H1 (cell line): ENCODE data around the gene ABITRAM. TPM values are rescaled to one million over a fixed set of nuclear protein-coding genes. Genes with fewer than 3 reads are reported as not detected.

Source experiments
- BACH1 ChIP-seq: IDR thresholded peaks from 2 replicates; pipeline ENCODE4 v1.6.1; 2012; ENCODE audit warnings: low read length, improper control_type of control experiment
- BRCA1 ChIP-seq: IDR thresholded peaks from 2 replicates; pipeline ENCODE4 v1.6.1; 2012; ENCODE audit warnings: low read depth, low read length, improper control_type of control experiment
- CEBPB ChIP-seq: IDR thresholded peaks from 2 replicates; pipeline ENCODE4 v1.6.1; 2012; ENCODE audit warnings: low read depth, low read length
- EGR1 ChIP-seq: IDR thresholded peaks from 2 replicates; pipeline ENCODE4 v1.6.1; 2011; ENCODE audit warnings: low read depth, low read length, borderline replicate concordance
- EP300 ChIP-seq, 2 experiments: IDR thresholded peaks; 1 replicate in 1 of 2; 2 replicates in 1 of 2; pipeline ENCODE4 v1.6.1; 2011 to 2012; ENCODE audit warnings: low read depth in 2 of 2, low read length in 2 of 2, mild to moderate bottlenecking in 2 of 2, borderline replicate concordance in 1 of 2, inconsistent platforms in 1 of 2, moderate library complexity in 1 of 2
- FOSL1 ChIP-seq: IDR thresholded peaks from 2 replicates; pipeline ENCODE4 v1.6.1; 2011; ENCODE audit warnings: mild to moderate bottlenecking, low read depth, low read length, moderate library complexity; ENCODE audit not compliant: insufficient read depth
- GTF2F1 ChIP-seq: IDR thresholded peaks from 2 replicates; pipeline ENCODE4 v1.6.1; 2012; ENCODE audit warnings: low read depth, low read length, improper control_type of control experiment, borderline replicate concordance
- HDAC6 ChIP-seq: IDR thresholded peaks from one replicate; pipeline ENCODE4 v1.7.1; 2012; ENCODE audit warnings: low read depth, mild to moderate bottlenecking, inconsistent platforms, low read length, moderate library complexity
- MAFK ChIP-seq: IDR thresholded peaks from 2 replicates; pipeline ENCODE4 v1.6.1; 2012; ENCODE audit warnings: low read depth, mild to moderate bottlenecking, improper control_type of control experiment, low read length
- NANOG ChIP-seq: IDR thresholded peaks from 2 replicates; pipeline ENCODE4 v1.6.1; 2011; ENCODE audit warnings: low read length, low read depth, mild to moderate bottlenecking, inconsistent platforms; ENCODE audit not compliant: insufficient read depth, poor library complexity, severe bottlenecking
- POLR2A ChIP-seq, 2 experiments: IDR thresholded peaks; 1 replicate in 1 of 2; 2 replicates in 1 of 2; pipeline ENCODE4 v1.6.1; 2011; ENCODE audit warnings: low read depth in 2 of 2, low read length in 2 of 2, mild to moderate bottlenecking in 2 of 2; ENCODE audit errors: control extremely low read depth in 1 of 2
- POU5F1 ChIP-seq: IDR thresholded peaks from 2 replicates; pipeline ENCODE4 v1.6.1; 2011; ENCODE audit warnings: low read depth, mild to moderate bottlenecking, low read length, moderate library complexity
- RXRA ChIP-seq: IDR thresholded peaks from 2 replicates; pipeline ENCODE4 v1.6.1; 2011; ENCODE audit warnings: low read depth, mild to moderate bottlenecking, low read length, moderate library complexity; ENCODE audit not compliant: insufficient read depth
- SAP30 ChIP-seq: fragments of 300-600 bp; sonication (generic); IDR thresholded peaks from 2 replicates; pipeline ENCODE4 v1.7.1; 2012; ENCODE audit warnings: low read length, moderate library complexity, mild to moderate bottlenecking, inconsistent platforms; ENCODE audit not compliant: insufficient read depth, insufficient replicate concordance
- SP2 ChIP-seq: IDR thresholded peaks from 2 replicates; pipeline ENCODE4 v1.6.1; 2012; ENCODE audit warnings: mild to moderate bottlenecking, low read length, inconsistent platforms
- SP4 ChIP-seq: IDR thresholded peaks from 2 replicates; pipeline ENCODE4 v1.6.1; 2012; ENCODE audit warnings: low read length, inconsistent platforms
- TAF7 ChIP-seq: optimal IDR thresholded peaks from 2 replicates; pipeline ENCODE3; 2011; ENCODE audit warnings: low read depth, mild to moderate bottlenecking, inconsistent platforms, low read length, moderate library complexity, borderline replicate concordance
- TCF12 ChIP-seq: IDR thresholded peaks from 2 replicates; pipeline ENCODE4 v1.6.1; 2011; ENCODE audit warnings: low read depth, mild to moderate bottlenecking, low read length
- ZNF274 ChIP-seq: IDR thresholded peaks from 2 replicates; pipeline ENCODE4 v1.7.0; 2012; ENCODE audit warnings: low read length, borderline replicate concordance; ENCODE audit errors: extremely low read depth
- polyA plus RNA-seq, 7 experiments: library from polyadenylated mRNA; depleted of rRNA in 3 of 7; stranded (reverse) in 5 of 7; unstranded in 2 of 7; fragments of >200 nt in 5 of 7; fragments of 200-250 nt in 2 of 7; gene quantifications; 1 replicate in 5 of 7; 2 replicates in 1 of 7; 4 replicates in 1 of 7; pipeline versions ENCODE4 v1.2.1 to v1.2.3, GENCODE V29; 2011 to 2013; ENCODE audit warnings: missing spikeins in 2 of 7, mixed read lengths in 2 of 7
- total RNA-seq: library from RNA; stranded (reverse); fragmentation: NEBNext Ultra II Directional; extraction: Animal tissue kit (Norgen Biotek cat#: 25700); gene quantifications from 2 replicates; pipeline ENCODE4 v1.2.1, GENCODE V29; 2021
- TF ChIP-seq, protein P1 (sequence below), 3 experiments: IDR thresholded peaks; 1 replicate in 2 of 3; 2 replicates in 1 of 3; pipeline versions ENCODE4 v1.5.1 to v1.6.1; 2011; ENCODE audit warnings: low read length in 3 of 3, mild to moderate bottlenecking in 3 of 3, inconsistent platforms in 2 of 3, low read depth in 1 of 3, moderate library complexity in 1 of 3; ENCODE audit not compliant: insufficient read depth in 1 of 3; ENCODE audit errors: control extremely low read depth in 1 of 3

ABITRAM gene
- total and polyA plus RNA-seq, 2 of the 8 experiments (the other 6 are each of a cell fraction or from before 2014, with no cell fraction given) = 8.4 to 9.0 TPM

DNA sequence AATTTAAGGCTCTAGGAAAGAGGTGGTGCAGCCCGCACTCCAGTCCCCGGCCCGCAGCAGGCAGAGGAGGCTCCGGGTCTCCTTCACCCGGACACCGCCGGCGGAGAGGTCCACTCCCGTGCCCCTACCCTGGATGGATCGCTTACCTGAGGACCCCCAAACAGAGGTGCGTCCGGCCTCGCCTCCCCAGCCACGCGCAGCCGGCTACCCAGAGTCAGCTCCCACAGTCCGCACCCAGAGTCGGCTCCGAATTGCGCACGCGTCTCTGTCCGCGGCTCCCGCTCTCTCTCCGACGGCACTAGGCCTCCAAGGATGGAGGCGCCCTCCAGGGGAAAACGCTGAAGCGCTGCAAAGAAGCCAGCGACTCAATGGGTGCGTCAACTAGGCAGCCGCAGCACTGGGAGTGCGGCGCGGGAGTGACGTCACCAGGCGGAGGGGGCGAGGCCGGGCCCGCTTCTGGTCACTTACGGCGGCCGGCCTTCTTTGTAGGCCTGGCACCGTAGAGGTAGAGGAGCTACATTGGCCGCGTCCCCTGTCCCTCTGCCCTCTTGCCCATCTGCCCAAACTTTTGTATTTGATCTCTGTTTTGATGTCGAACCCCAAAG is 380 bp upstream of the ABITRAM start, which contains the start of gene ELP1 (continued):
- TF ChIP-seq SP4 (no peak), EP300 (IDR thresholded peaks at IDR 0.05; ENCODE audit: borderline replicate concordance in 1 of 2, low read depth in 2 of 2, low read length in 2 of 2) (no peak), EGR1 (no peak), GTF2F1 (no peak), TAF7 (peak; percentile 83), BACH1 (no peak), CEBPB (no peak), RXRA (no peak), SP2 (no peak), BRCA1 (peak; percentile 33), SAP30 (no peak), POU5F1 (no peak), HDAC6 (no peak), NANOG (peak; percentile 9), POLR2A (IDR thresholded peaks at IDR 0.05; ENCODE audit: control extremely low read depth in 1 of 2, low read depth in 2 of 2, low read length in 2 of 2) (peak; percentile 75 to 92), ZNF274 (no peak), FOSL1 (no peak), MAFK (no peak), TCF12 (no peak)
- TF ChIP-seq, protein P1, sequence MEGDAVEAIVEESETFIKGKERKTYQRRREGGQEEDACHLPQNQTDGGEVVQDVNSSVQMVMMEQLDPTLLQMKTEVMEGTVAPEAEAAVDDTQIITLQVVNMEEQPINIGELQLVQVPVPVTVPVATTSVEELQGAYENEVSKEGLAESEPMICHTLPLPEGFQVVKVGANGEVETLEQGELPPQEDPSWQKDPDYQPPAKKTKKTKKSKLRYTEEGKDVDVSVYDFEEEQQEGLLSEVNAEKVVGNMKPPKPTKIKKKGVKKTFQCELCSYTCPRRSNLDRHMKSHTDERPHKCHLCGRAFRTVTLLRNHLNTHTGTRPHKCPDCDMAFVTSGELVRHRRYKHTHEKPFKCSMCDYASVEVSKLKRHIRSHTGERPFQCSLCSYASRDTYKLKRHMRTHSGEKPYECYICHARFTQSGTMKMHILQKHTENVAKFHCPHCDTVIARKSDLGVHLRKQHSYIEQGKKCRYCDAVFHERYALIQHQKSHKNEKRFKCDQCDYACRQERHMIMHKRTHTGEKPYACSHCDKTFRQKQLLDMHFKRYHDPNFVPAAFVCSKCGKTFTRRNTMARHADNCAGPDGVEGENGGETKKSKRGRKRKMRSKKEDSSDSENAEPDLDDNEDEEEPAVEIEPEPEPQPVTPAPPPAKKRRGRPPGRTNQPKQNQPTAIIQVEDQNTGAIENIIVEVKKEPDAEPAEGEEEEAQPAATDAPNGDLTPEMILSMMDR (IDR thresholded peaks at IDR 0.05; ENCODE audit: control extremely low read depth in 1 of 3, insufficient read depth in 1 of 3, low read depth in 1 of 3, low read length in 3 of 3) = peak in 2 of 3 experiments; percentile 16 to 36; a peak in 2 of 4 replicates
